Caco-2 (cell line): Measurements from ENCODE around the gene CEP55. TPM values are rescaled to one million over a fixed set of nuclear protein-coding genes. Genes with fewer than 3 reads are reported as not detected.

Experiments used
- BruUV-seq: library from RNA; stranded (reverse); fragments of 400-500 nt; replicated peaks from 2 replicates; lab custom pipeline; 2021; lab: Mats Ljungman, UMichigan
- CTCF ChIA-PET: fragments of 300-600 bp; sonication (Branson Sonifier 250); formaldehyde crosslinking; loops from one replicate; lab custom pipeline; 2022; ENCODE audit warnings: antibody characterized with exemption; lab: Charles Lee
- POLR2A ChIA-PET: fragments of 300-600 bp; sonication (Branson Sonifier 250); formaldehyde crosslinking; loops from one replicate; lab custom pipeline; 2022; ENCODE audit warnings: antibody characterized with exemption; lab: Charles Lee
- DNase-seq, 2 experiments: peaks; one replicate each; pipeline versions ENCODE4 v3.0.0 to v3.0.0-alpha.2; 2020 to 2022
- H3K27me3 ChIP-seq: replicated peaks from 2 replicates; pipeline ENCODE4 v1.6.0; 2011; ENCODE audit warnings: low read length; ENCODE audit not compliant: control insufficient read depth, insufficient read depth
- H3K36me3 ChIP-seq: 2 replicates; pipeline ENCODE4 v1.5.1; 2011; ENCODE audit warnings: low read length; ENCODE audit not compliant: control insufficient read depth, insufficient read depth
- H3K4me1 ChIP-seq: fragments of 250-450 bp; sonication (Bioruptor Pico); 2 replicates; pipeline ENCODE4 v1.5.1; 2020; ENCODE audit warnings: mild to moderate bottlenecking
- H3K4me3 ChIP-seq: 2 replicates; pipeline ENCODE4 v1.5.1; 2011; ENCODE audit warnings: low read depth, mild to moderate bottlenecking, control low read depth, low read length
- H3K9me3 ChIP-seq: fragments of 250-450 bp; sonication (Bioruptor Pico); 2 replicates; pipeline ENCODE4 v1.5.1; 2020; ENCODE audit warnings: mild to moderate bottlenecking, moderate library complexity
- H3K27ac Mint-ChIP-seq: one replicate; pipeline ENCODE4 v1.8.0; 2022; ENCODE audit warnings: mixed read lengths; ENCODE audit not compliant: unreplicated experiment
- H3K27me3 Mint-ChIP-seq: one replicate; pipeline ENCODE4 v1.8.0; 2022; ENCODE audit warnings: mixed read lengths; ENCODE audit not compliant: insufficient read depth, unreplicated experiment
- H3K36me3 Mint-ChIP-seq: one replicate; pipeline ENCODE4 v1.8.0; 2022; ENCODE audit warnings: mild to moderate bottlenecking, mixed read lengths; ENCODE audit not compliant: insufficient read depth, unreplicated experiment
- H3K4me1 Mint-ChIP-seq: one replicate; pipeline ENCODE4 v1.8.0; 2022; ENCODE audit warnings: low read depth, mixed read lengths; ENCODE audit not compliant: unreplicated experiment
- H3K4me3 Mint-ChIP-seq: one replicate; pipeline ENCODE4 v1.8.0; 2022; ENCODE audit warnings: mild to moderate bottlenecking, moderate library complexity, mixed read lengths; ENCODE audit not compliant: unreplicated experiment
- H3K9me3 Mint-ChIP-seq: one replicate; pipeline ENCODE4 v1.8.0; 2022; ENCODE audit warnings: mixed read lengths; ENCODE audit not compliant: unreplicated experiment
- CTCF ChIP-seq, 2 experiments: fragments of 200-600 bp in 1 of 2; IDR thresholded peaks; 1 replicate in 1 of 2; 2 replicates in 1 of 2; pipeline versions ENCODE4 v1.5.1 to v1.8.0; 2011 to 2022; ENCODE audit warnings: antibody characterized with exemption in 1 of 2, control low read depth in 1 of 2, inconsistent platforms in 1 of 2, low read depth in 1 of 2, low read length in 1 of 2, mild to moderate bottlenecking in 1 of 2, moderate library complexity in 1 of 2; ENCODE audit not compliant: insufficient read depth in 1 of 2, severe bottlenecking in 1 of 2, unreplicated experiment in 1 of 2
- intact Hi-C: fragments of 100-400 bp; cut with micrococcal nuclease; formaldehyde crosslinking; loops from one replicate; pipeline ENCODE4 v1.10.0; 2022; ENCODE audit not compliant: unreplicated experiment
- total RNA-seq: library from RNA; stranded (reverse); gene quantifications from 2 replicates; pipeline ENCODE4 v1.2.3, GENCODE V29; 2022

The CEP55 gene
- total RNA-seq, 1 experiment from 2014 or later: 65.3 TPM

- POLR2A ChIA-PET: no interaction called here
- Mint-ChIP-seq H3K27ac (peak overlapping the region; percentile 8), H3K4me3 (no peak overlapping the region), H3K36me3 (peaks cover 7% of the 10 kb centered on the region), H3K4me1 (peaks cover 33% of the 10 kb centered on the region), H3K9me3 (peaks cover 9% of the 10 kb centered on the region), H3K27me3 (no peaks in the 10 kb centered on the region)
- intact Hi-C loops: no loop called here
- Histone ChIP-seq H3K9me3 (peaks cover 4% of the 10 kb centered on the region; the same call in 1 of the 2 replicates), H3K36me3 (no peaks in the 10 kb centered on the region), H3K4me3 (no peak overlapping the region), H3K27me3 (no peaks in the 10 kb centered on the region), H3K4me1 (peaks cover 39% of the 10 kb centered on the region)
- CTCF ChIA-PET: interaction anchor here (1.6 kb wide), 1 partner anchor 23 kb away, joined by 3 read pairs; no protein-coding TSS in a partner anchor
- no peak for TF ChIP-seq CTCF (IDR thresholded peaks at IDR 0.05; ENCODE audit: insufficient read depth in 1 of 2, low read depth in 1 of 2, low read length in 1 of 2, severe bottlenecking in 1 of 2, unreplicated experiment in 1 of 2)
- no peak for DNase-seq
- BruUV-seq: no TSS peak
Measured at GRCh38 chr10:93577565-93577964, 81.2 kb downstream of the CEP55 start.

Other genes starting within 250 kb of the CEP55 start
- 148 and 176 TPM in 2 replicates for gene MYOF, start 14.3 kb upstream of the CEP55 start, total RNA-seq
- gene FFAR4, start 70.1 kb downstream of the CEP55 start, total RNA-seq: 2.5 and 2.7 TPM in 2 replicates
- gene RBP4, start 104.6 kb downstream of the CEP55 start, total RNA-seq: 255 and 258 TPM in 2 replicates
- not detected in 2 replicates for gene PDE6C, start 115.9 kb downstream of the CEP55 start, total RNA-seq
- 12.5 and 15.1 TPM in 2 replicates for gene FRA10AC1, start 206.0 kb downstream of the CEP55 start, total RNA-seq